H1 (cell line): ENCODE data around the gene KCNT1. TPM values are rescaled to one million over a fixed set of nuclear protein-coding genes. Genes with fewer than 3 reads are reported as not detected.

ENCODE experiments used
- CREB1 ChIP-seq: IDR thresholded peaks from 2 replicates; pipeline ENCODE4 v1.6.1; 2012; ENCODE audit warnings: inconsistent platforms
- HDAC6 ChIP-seq: IDR thresholded peaks from one replicate; pipeline ENCODE4 v1.7.1; 2012; ENCODE audit warnings: low read depth, mild to moderate bottlenecking, inconsistent platforms, low read length, moderate library complexity
- NRF1 ChIP-seq: IDR thresholded peaks from 2 replicates; pipeline ENCODE4 v1.6.1; 2011; ENCODE audit warnings: mild to moderate bottlenecking, low read depth, low read length, improper control_type of control experiment
- TAF1 ChIP-seq: IDR thresholded peaks from 2 replicates; pipeline ENCODE4 v1.6.1; 2011; ENCODE audit warnings: mild to moderate bottlenecking, low read depth, low read length
- polyA plus RNA-seq, 7 experiments: library from polyadenylated mRNA; depleted of rRNA in 3 of 7; stranded (reverse) in 5 of 7; unstranded in 2 of 7; fragments of >200 nt in 5 of 7; fragments of 200-250 nt in 2 of 7; gene quantifications; 1 replicate in 5 of 7; 2 replicates in 1 of 7; 4 replicates in 1 of 7; pipeline versions ENCODE4 v1.2.1 to v1.2.3, GENCODE V29; 2011 to 2013; ENCODE audit warnings: missing spikeins in 2 of 7, mixed read lengths in 2 of 7
- total RNA-seq: library from RNA; stranded (reverse); fragmentation: NEBNext Ultra II Directional; extraction: Animal tissue kit (Norgen Biotek cat#: 25700); gene quantifications from 2 replicates; pipeline ENCODE4 v1.2.1, GENCODE V29; 2021
- TF ChIP-seq, protein P1 (sequence below): IDR thresholded peaks from 2 replicates; pipeline ENCODE4 v1.6.1; 2012; ENCODE audit warnings: inconsistent platforms

The KCNT1 gene
- total and polyA plus RNA-seq, 2 of the 8 experiments (the other 6 are each of a cell fraction or from before 2014, with no cell fraction given): 0.13 to 0.20 TPM

DNA sequence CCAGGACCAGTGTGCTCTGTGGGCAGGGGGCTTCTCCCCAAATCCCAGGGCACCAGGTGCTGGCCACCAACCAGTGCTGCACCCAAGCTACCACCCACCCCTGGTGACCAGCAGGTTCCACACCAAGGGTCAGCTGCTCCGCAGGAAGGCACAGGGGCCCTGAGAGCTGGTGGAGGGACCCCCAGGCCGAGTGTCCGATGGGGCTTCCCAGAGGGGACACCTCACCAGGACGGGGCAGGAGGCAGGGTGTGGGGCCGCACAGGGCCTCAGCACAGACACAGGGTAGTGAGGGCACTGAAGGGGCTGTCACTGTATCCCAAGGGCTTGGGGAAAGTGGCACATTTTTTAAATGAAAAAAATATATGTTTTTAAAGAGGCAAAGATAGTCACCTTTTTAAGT lies 20.8 kb upstream of the KCNT1 start (continued):
- TF ChIP-seq, protein P1, sequence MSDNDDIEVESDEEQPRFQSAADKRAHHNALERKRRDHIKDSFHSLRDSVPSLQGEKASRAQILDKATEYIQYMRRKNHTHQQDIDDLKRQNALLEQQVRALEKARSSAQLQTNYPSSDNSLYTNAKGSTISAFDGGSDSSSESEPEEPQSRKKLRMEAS: no peak
- no peak for TF ChIP-seq NRF1
- no peak for TF ChIP-seq CREB1
- no peak for TF ChIP-seq HDAC6
- no peak for TF ChIP-seq TAF1
